ENCODE results near the gene RBMXL2. TPM values are rescaled to one million over a fixed set of nuclear protein-coding genes. Genes with fewer than 3 reads are reported as not detected.

The RBMXL2 gene
- total RNA-seq: not detected
- polyA plus RNA-seq: not detected
- long read RNA-seq, donor 1: 0 reads
- long read RNA-seq, donor 2: 0 reads
- long read RNA-seq, donor 3: 0 reads
- long read RNA-seq, donor 4: 0 reads

- peak in 2 of 3 donors; percentile 30 to 35 for DNase-seq
- WGBS: 60% methylated on average over 45 of the region's 45 CpGs
- H3K9me3 ChIP-seq (ENCODE audit: control insufficient read depth, low read length): no peaks in the 10 kb centered on the region
- intact Hi-C loops (cut with DNase I): no loop called here
- H3K27me3 ChIP-seq (ENCODE audit: control insufficient read depth, insufficient read depth): no peaks in the 10 kb centered on the region
- no peaks in the 10 kb centered on the region for H3K4me1 ChIP-seq (ENCODE audit: control insufficient read depth, insufficient read depth, low read length)
- H3K27ac ChIP-seq (ENCODE audit: low read length): no peak within 1 kb of the TSS
- H3K4me3 ChIP-seq (ENCODE audit: low read length): no peak within 1 kb of the TSS
- no peak for ATAC-seq
These were observed at the start of gene RBMXL2 for GRCh38 chr11:7088921-7089320. Gene RBMXL2, plus strand, starts transcription at chr11:7088998. Its CDS starts 123 bp downstream, at chr11:7089121.

GRCh38 chr11:7046474-7047175 is 42.2 kb upstream of the RBMXL2 start:
- no peak for DNase-seq
- Histone ChIP-seq H3K9me3 (ENCODE audit: control insufficient read depth, low read length) (no peaks in the 10 kb centered on the region), H3K4me1 (ENCODE audit: control insufficient read depth, insufficient read depth, low read length) (no peaks in the 10 kb centered on the region), H3K4me3 (ENCODE audit: low read length) (no peak overlapping the region), H3K27me3 (ENCODE audit: control insufficient read depth, insufficient read depth) (no peaks in the 10 kb centered on the region), H3K27ac (ENCODE audit: low read length) (no peak overlapping the region)
- ATAC-seq: no peak
- WGBS: 38% methylated on average over 3 of the region's 3 CpGs
- intact Hi-C loops (cut with DNase I): no loop called here

GRCh38 chr11:7050191-7050590 is 38.6 kb upstream of the RBMXL2 start:
- intact Hi-C loops (cut with DNase I): no loop called here

GRCh38 chr11:7056828-7057513 is 31.8 kb upstream of the RBMXL2 start:
- ATAC-seq: peak in 1 of 2 donors; percentile 53
- H3K4me3 ChIP-seq (ENCODE audit: low read length): no peak overlapping the region
- no peaks in the 10 kb centered on the region for H3K27me3 ChIP-seq (ENCODE audit: control insufficient read depth, insufficient read depth)
- WGBS: 36% methylated on average over 6 of the region's 6 CpGs
- peaks cover 2% of the 10 kb centered on the region for H3K4me1 ChIP-seq (ENCODE audit: control insufficient read depth, insufficient read depth, low read length)
- no peaks in the 10 kb centered on the region for H3K9me3 ChIP-seq (ENCODE audit: control insufficient read depth, low read length)
- no peak for DNase-seq
- no peak overlapping the region for H3K27ac ChIP-seq (ENCODE audit: low read length)
- intact Hi-C loops (cut with DNase I): no loop called here

More at GRCh38 chr11:7050191-7050590, 38.6 kb upstream of the RBMXL2 start:
- Histone ChIP-seq H3K27ac (ENCODE audit: low read length) (no peak overlapping the region), H3K27me3 (ENCODE audit: control insufficient read depth, insufficient read depth) (no peaks in the 10 kb centered on the region), H3K4me3 (ENCODE audit: low read length) (no peak overlapping the region), H3K9me3 (ENCODE audit: control insufficient read depth, low read length) (no peaks in the 10 kb centered on the region), H3K4me1 (ENCODE audit: control insufficient read depth, insufficient read depth, low read length) (no peaks in the 10 kb centered on the region)
- ATAC-seq: no peak
- 98% methylated on average over 1 of the region's 1 CpG for WGBS
- no peak for DNase-seq

GRCh38 chr11:7057641-7058040 is 31.2 kb upstream of the RBMXL2 start:
- no peak overlapping the region for H3K4me3 ChIP-seq (ENCODE audit: low read length)
- no peak for ATAC-seq
- no peaks in the 10 kb centered on the region for H3K27me3 ChIP-seq (ENCODE audit: control insufficient read depth, insufficient read depth)
- WGBS: 16% methylated on average over 2 of the region's 2 CpGs
- H3K9me3 ChIP-seq (ENCODE audit: control insufficient read depth, low read length): no peaks in the 10 kb centered on the region
- intact Hi-C loops (cut with DNase I): no loop called here
- DNase-seq: no peak
- peaks cover 2% of the 10 kb centered on the region for H3K4me1 ChIP-seq (ENCODE audit: control insufficient read depth, insufficient read depth, low read length)
- no peak overlapping the region for H3K27ac ChIP-seq (ENCODE audit: low read length)

- Histone ChIP-seq H3K27me3 (ENCODE audit: control insufficient read depth, insufficient read depth) (no peaks in the 10 kb centered on the region), H3K9me3 (ENCODE audit: control insufficient read depth, low read length) (no peaks in the 10 kb centered on the region), H3K4me1 (ENCODE audit: control insufficient read depth, insufficient read depth, low read length) (peaks cover 2% of the 10 kb centered on the region), H3K27ac (ENCODE audit: low read length) (no peak overlapping the region), H3K4me3 (ENCODE audit: low read length) (no peak overlapping the region)
- DNase-seq: peak in 1 of 3 donors; percentile 15
- 50% methylated on average over 1 of the region's 1 CpG for WGBS
- peak; percentile 62 to 72 for ATAC-seq
- intact Hi-C loops (cut with DNase I): no loop called here
These were observed 27.9 kb upstream of the RBMXL2 start for GRCh38 chr11:7060868-7061267.

GRCh38 chr11:7062534-7062933 is 26.3 kb upstream of the RBMXL2 start:
- Histone ChIP-seq H3K27me3 (ENCODE audit: control insufficient read depth, insufficient read depth) (no peaks in the 10 kb centered on the region), H3K4me3 (ENCODE audit: low read length) (no peak overlapping the region), H3K9me3 (ENCODE audit: control insufficient read depth, low read length) (no peaks in the 10 kb centered on the region), H3K4me1 (ENCODE audit: control insufficient read depth, insufficient read depth, low read length) (peaks cover 2% of the 10 kb centered on the region), H3K27ac (ENCODE audit: low read length) (no peak overlapping the region)
- DNase-seq (no peak), ATAC-seq (no peak)
- intact Hi-C loops (cut with DNase I): no loop called here
- 85% methylated on average over 2 of the region's 2 CpGs for WGBS

GRCh38 chr11:7072401-7073028 is 16.3 kb upstream of the RBMXL2 start:
- 75% methylated on average over 4 of the region's 4 CpGs for WGBS
- no peak overlapping the region for H3K4me3 ChIP-seq (ENCODE audit: low read length)
- H3K27me3 ChIP-seq (ENCODE audit: control insufficient read depth, insufficient read depth): no peaks in the 10 kb centered on the region
- intact Hi-C loops (cut with DNase I): no loop called here
- no peaks in the 10 kb centered on the region for H3K9me3 ChIP-seq (ENCODE audit: control insufficient read depth, low read length)
- DNase-seq (no peak), ATAC-seq (no peak)
- H3K4me1 ChIP-seq (ENCODE audit: control insufficient read depth, insufficient read depth, low read length): no peaks in the 10 kb centered on the region
- H3K27ac ChIP-seq (ENCODE audit: low read length): no peak overlapping the region

- 74% methylated on average over 16 of the region's 16 CpGs for WGBS
- DNase-seq (peak in 2 of 3 donors; percentile 39 to 41), ATAC-seq (no peak)
- H3K4me3 ChIP-seq (ENCODE audit: low read length): no peak overlapping the region
- H3K9me3 ChIP-seq (ENCODE audit: control insufficient read depth, low read length): no peaks in the 10 kb centered on the region
- no peak overlapping the region for H3K27ac ChIP-seq (ENCODE audit: low read length)
- H3K4me1 ChIP-seq (ENCODE audit: control insufficient read depth, insufficient read depth, low read length): no peaks in the 10 kb centered on the region
- intact Hi-C loops (cut with DNase I): no loop called here
- no peaks in the 10 kb centered on the region for H3K27me3 ChIP-seq (ENCODE audit: control insufficient read depth, insufficient read depth)
These were observed 11.7 kb upstream of the RBMXL2 start for GRCh38 chr11:7077101-7077500.

GRCh38 chr11:7079545-7080135 is 9.2 kb upstream of the RBMXL2 start:
- intact Hi-C loops (cut with DNase I): no loop called here
- no peak for ATAC-seq
- no peak overlapping the region for H3K4me3 ChIP-seq (ENCODE audit: low read length)

GRCh38 chr11:7080900-7081299 is 7.9 kb upstream of the RBMXL2 start:
- 65% methylated on average over 4 of the region's 4 CpGs for WGBS
- ATAC-seq (no peak), DNase-seq (no peak)
- no peaks in the 10 kb centered on the region for H3K9me3 ChIP-seq (ENCODE audit: control insufficient read depth, low read length)
- H3K27me3 ChIP-seq (ENCODE audit: control insufficient read depth, insufficient read depth): no peaks in the 10 kb centered on the region
- intact Hi-C loops (cut with DNase I): no loop called here
- no peaks in the 10 kb centered on the region for H3K4me1 ChIP-seq (ENCODE audit: control insufficient read depth, insufficient read depth, low read length)
- H3K4me3 ChIP-seq (ENCODE audit: low read length): no peak overlapping the region
- no peak overlapping the region for H3K27ac ChIP-seq (ENCODE audit: low read length)

More at GRCh38 chr11:7079545-7080135, 9.2 kb upstream of the RBMXL2 start:
- Histone ChIP-seq H3K4me1 (ENCODE audit: control insufficient read depth, insufficient read depth, low read length) (no peaks in the 10 kb centered on the region), H3K27ac (ENCODE audit: low read length) (no peak overlapping the region), H3K9me3 (ENCODE audit: control insufficient read depth, low read length) (no peaks in the 10 kb centered on the region), H3K27me3 (ENCODE audit: control insufficient read depth, insufficient read depth) (no peaks in the 10 kb centered on the region)
- no peak for DNase-seq
- WGBS: 76% methylated on average over 7 of the region's 7 CpGs
